GM21825 (cell line): ENCODE data around the gene MRAP.
"Not testable (repeated sequence)": the region's sequence is repeated elsewhere in the genome, so short reads cannot be mapped to it uniquely, and the experiment has no call there.

Source experiments
- ATAC-seq: cut with Tn5 transposase; IDR thresholded peaks from one replicate; pipeline ENCODE4 v1.9.1; 2021; ENCODE audit warnings: mild to moderate bottlenecking, moderate library complexity; ENCODE audit not compliant: unreplicated experiment

The MRAP gene

GRCh38 chr21:32299695-32300094 lies 1.0 kb downstream of the MRAP start:
- no peak for ATAC-seq

DNA sequence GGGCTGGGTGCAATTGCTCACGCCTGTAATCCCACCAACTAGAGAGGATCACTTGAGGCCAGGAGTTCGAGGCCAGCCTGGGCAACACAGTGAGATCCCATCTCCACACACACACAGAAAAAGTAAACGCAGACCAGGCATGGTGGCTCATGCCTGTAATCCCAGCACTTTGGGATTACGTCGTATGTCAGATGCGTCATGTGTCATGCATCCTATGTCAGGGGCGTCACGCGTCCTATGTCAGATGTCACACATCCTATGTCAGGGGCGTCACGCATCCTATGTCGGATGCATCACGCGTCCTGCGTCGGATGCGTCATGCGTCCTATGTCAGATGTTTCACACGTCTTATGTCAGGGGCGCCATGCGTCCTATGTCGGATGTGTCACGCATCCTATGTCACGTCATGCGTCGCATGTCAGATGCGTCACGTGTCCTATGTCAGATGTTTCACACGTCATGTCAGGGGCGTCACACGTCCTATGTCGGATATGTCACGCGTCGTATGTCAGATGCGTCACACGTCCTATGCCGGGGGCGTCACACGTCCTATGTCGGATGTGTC lies 1.5 kb downstream of the MRAP start:
- ATAC-seq, result no peak

DNA sequence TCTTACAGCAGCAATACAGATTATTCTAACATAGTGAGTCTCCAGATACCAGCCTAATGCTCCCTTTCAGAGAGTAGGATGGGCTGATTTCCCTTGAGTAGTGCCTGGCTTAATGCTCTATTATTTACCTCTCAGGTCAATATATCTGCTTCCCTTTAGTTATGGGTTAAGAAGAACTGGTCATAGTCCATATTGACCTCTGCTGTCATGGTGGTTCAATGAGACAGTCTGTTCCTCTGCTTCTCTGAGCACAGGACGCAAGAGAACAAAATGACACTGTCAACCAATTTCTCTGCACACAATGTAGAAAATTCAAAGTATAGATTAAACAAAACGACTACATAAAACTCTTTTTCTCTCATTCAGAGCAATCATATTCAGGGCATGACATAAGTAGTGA lies 2.9 kb downstream of the MRAP start:
- no peak for ATAC-seq

DNA sequence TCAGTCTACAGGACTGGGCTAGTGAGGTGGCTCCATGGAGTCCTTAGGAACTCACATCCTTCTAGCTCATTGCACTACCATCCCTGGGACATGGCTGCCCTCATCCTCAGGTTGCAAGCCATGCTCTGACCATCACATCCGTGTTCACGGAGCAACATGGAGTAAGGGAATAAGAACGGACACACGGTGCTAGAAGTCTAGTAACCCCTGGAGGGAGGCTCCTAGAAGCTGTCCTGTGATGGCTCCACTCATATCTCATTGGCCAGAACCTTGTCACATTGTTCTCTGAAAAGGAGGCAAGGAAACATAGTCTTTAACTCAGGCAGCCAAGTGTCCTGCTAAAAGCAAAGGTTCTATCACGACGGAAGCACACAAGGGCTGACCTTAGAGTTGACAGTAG lies 3.9 kb downstream of the MRAP start:
- ATAC-seq, result no peak

GRCh38 chr21:32303385-32303784 lies 4.7 kb downstream of the MRAP start:
- ATAC-seq, result no peak

DNA sequence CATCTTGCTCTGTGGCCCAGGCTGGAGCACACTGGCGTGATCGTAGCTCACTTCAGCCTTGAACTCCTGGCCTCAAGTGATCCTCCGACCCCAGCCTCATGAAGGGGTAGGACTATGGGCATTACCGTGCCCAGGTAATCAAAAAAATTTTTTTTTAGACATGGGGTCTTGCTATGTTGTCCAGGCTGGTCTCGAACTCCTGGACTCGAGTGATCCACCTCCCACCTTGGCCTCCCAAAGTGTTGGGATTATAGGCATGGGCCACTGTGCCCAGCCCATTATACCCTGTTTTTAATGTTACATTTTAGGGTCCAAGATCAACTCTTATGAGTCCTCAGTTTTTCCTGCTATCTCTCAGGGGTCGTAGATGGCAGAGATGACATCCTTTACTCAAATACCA lies 6.3 kb downstream of the MRAP start:
- no peak for ATAC-seq

- no peak for ATAC-seq
Observed at GRCh38 chr21:32306021-32306780, 7.5 kb downstream of the MRAP start.

GRCh38 chr21:32307706-32308105 lies 9.1 kb downstream of the MRAP start:
- ATAC-seq, result no peak

DNA sequence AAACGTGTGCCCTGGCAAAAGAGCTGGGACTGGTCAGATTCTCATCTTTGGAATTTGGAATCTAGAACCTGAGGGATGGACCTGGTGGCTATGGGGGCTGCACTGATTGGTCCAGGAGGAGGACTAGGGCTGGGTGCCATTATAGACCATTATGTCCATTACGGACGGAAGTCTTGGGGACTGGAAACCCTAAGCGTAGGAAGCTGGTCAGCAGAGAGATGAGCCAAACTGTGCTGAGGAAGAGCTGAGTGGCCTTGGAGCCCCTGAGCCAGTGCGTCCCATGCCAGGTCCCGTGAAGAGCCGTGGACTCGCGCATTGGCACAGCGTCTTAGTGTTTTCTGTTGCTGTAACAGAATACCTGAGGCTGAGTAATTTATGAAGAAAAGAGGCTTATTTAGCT lies 10.0 kb downstream of the MRAP start:
- no peak for ATAC-seq

- ATAC-seq, result no peak
Observed at GRCh38 chr21:32309906-32310460, 11.3 kb downstream of the MRAP start.

GRCh38 chr21:32310976-32311375 lies 12.3 kb downstream of the MRAP start:
- ATAC-seq, result not testable (repeated sequence)

- ATAC-seq, result no peak
Observed at GRCh38 chr21:32311621-32312020, 13.0 kb downstream of the MRAP start.

- no peak for ATAC-seq
Observed at GRCh38 chr21:32312326-32312725, 13.7 kb downstream of the MRAP start.

- ATAC-seq, result no peak
Observed at GRCh38 chr21:32312976-32313375, 14.3 kb downstream of the MRAP start.

GRCh38 chr21:32314806-32315205 lies 16.2 kb downstream of the MRAP start:
- ATAC-seq, result no peak

DNA sequence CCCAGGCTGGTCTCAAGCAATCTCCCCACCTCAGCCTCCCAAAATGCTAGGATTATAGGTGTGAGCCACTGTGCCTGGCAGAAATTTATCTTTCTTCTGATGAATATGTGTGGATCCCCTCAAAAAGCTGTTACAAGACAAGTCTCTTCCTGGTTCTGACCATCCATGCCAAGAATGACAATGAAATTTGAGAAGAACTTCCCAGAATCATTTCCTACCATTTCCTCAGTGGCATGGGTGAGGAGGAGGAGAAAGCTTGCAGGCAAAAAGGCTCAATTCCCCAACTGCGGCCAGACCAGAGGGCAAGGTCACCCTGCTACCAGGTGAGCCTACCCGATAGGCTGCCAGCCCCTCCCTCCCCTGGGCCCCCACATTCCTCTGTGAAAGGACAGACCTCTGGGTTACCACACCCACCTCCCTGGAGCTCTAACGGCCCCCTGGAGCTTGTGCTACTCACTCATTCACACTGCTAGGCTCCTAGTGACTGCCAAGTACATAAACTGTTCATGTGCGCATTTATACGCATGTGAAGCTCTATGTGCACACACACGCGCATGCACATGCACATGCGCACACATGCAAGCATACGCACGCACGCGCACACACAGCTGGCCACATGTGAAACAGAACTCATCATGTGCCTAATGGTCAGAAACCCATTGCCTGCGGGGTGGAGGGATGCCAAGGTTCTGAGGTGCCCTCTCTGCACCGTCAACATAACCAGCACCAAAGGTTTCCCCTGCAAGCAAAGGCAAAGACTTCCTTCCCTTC lies 17.0 kb downstream of the MRAP start:
- no peak for ATAC-seq

- ATAC-seq, result no peak
Observed at GRCh38 chr21:32316361-32317215, 17.9 kb downstream of the MRAP start.

DNA sequence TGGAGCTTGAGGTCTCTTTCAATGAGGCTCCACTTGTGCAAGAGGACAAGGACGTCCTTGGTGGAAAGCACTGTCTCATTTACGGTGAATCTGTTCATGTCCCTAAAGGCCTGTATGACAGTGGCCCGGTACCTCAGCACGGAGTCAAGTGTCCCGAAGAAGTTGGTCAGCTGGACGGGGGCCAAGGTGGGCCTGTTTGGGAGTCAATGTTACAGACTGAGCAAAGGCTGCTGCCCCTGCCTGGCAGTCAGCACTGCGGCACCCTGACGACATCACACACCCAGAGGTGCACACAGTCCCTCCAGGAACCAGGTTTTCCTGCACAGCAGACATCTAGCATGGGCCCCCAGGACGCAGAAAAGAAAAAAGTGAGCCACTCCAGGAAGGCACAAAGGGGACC lies 19.1 kb downstream of the MRAP start:
- ATAC-seq, result no peak

GRCh38 chr21:32319012-32319411 lies 20.4 kb downstream of the MRAP start:
- ATAC-seq, result no peak

DNA sequence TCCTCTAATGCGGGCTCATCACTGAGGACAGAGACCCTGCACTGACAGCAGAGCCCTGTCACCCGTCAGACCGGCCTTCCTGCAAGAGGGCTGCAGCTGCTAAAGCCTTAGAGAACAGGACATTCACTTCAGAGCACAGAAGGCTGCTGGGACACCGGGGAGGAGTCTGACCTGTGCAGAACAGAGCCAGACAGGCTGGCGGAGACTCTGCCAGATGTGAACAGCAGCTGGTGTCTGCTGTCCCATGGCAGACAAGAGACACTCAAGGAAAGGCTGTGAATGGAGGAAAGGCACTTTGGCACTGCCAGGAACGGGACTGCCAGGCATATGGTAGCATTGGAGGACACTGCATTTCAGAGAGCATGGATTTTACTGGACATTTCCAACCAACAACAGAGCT lies 21.4 kb downstream of the MRAP start:
- ATAC-seq, result no peak

DNA sequence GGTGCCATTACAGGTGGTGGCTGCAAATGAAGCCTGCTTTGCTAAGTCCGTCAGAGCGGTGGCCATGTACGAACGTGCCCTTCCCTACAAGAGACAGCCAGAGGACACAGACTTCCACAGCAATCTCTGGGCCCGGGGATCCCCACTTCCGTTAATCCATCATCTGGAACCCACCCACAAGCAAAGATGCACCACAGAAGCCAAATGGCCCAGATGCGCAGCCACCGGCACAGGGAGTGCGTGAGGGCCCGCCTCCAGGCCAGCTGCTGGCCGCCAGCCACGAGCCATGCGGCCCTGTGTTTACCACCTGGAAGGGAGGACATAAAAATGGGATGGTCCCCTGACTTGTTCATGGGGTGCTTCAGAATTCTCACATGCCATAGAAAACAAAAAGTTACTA lies 22.1 kb downstream of the MRAP start:
- no peak for ATAC-seq
